Endothelial cell of hepatic sinusoid (primary cell): ENCODE results near the gene TRMT2B.
"Not testable (repeated sequence)": the region's sequence is repeated elsewhere in the genome, so short reads cannot be mapped to it uniquely, and the experiment has no call there.

Experiments used
- in situ Hi-C: cut with HindIII; loops from 2 replicates; pipeline ENCODE4 v1.10.0; 2017; ENCODE audit warnings: low sequenced_read_pairs

Gene TRMT2B, protein sequence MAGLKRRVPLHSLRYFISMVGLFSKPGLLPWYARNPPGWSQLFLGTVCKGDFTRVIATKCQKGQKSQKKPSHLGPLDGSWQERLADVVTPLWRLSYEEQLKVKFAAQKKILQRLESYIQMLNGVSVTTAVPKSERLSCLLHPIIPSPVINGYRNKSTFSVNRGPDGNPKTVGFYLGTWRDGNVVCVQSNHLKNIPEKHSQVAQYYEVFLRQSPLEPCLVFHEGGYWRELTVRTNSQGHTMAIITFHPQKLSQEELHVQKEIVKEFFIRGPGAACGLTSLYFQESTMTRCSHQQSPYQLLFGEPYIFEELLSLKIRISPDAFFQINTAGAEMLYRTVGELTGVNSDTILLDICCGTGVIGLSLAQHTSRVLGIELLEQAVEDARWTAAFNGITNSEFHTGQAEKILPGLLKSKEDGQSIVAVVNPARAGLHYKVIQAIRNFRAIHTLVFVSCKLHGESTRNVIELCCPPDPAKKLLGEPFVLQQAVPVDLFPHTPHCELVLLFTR

DNA sequence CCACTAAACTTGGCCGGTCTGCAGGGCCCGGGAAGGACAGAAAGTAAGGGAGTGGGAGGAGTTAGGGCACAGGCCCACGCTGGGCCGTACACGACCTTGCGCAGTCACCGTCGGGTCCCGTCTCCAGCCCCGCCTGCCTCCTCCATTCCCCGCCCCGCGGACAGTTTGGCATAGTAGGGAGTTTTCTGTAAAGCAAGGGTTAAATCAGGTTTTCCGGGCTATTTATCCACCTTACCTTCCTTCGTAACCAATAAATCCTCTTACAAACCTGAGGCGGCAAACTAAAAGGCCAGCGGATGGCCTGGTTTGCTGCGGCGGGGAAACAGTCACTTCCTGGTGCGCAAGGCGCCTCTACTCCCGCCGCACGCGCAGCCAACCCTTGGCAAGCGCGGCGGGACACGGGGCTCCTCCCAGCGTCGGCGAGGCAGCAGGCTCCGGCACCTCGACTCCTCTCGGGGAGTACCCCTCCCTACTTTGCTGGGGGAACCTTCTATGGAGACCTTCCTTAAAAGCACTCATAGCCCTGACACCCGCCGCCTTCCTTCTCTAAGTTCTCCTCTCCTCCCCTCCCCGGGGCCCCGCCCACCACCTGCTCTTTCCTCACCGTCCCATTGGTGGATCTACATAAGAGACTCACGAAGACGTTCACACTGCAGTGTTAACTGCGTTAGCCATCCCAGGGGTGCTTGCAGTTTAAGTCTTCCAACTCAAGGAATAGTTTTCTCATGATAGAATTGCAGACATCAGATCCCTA, at the start of gene TRMT2B:
TRMT2B (minus strand) TSS at position 563 of the 754 bp plus-strand sequence. CDS start 9,822 bp downstream, outside the sequence.
- in situ Hi-C loops = no loop called here

DNA sequence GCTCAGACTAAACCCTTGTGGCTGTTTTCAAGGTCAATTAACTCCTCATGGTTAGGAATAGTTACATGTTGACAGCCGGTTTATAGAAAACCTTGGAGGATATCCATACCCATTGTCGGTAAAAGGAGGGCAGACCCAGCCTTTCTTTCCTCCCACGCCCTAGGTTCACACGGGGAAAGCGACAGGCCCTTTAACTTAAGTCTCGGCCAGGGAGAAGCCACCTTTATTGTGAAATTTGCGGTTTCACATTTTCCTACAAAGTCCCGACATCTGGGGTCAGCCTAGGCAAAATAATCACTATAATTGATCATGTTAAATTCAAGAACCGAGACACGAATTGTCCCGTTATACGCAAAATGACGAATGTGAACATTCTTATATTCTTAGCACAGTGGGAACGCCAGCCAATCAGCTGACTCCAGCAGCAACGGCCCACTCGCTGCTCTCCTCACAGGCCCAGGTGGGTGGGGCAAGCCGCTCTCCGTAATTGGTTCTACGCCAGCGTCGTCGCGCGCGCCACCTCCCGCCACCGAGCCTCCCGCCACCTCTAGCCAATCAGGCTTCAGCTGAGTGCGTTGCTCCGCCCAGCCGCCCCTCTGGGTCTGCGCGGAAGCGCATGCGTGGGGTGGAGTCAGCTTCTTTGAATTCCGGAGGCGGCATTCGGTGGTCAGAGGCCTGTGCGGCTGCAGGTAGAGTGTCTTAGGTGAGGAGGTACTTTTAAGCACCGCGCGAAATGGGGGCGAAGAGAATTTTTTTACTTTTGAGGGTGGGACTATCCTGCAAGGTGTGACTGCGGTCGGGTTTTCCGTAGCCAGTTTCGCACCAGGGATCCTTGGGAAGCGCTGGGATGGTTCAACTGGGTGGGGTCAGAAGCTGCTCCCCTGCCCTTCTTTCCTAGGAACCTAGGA, 45.9 kb upstream of the TRMT2B start, which contains the start of gene CENPI:
CENPI (plus strand) TSS at position 659 of the 908 bp plus-strand sequence. CDS start 2,867 bp downstream, outside the sequence.
- in situ Hi-C loops = no loop called here

DNA sequence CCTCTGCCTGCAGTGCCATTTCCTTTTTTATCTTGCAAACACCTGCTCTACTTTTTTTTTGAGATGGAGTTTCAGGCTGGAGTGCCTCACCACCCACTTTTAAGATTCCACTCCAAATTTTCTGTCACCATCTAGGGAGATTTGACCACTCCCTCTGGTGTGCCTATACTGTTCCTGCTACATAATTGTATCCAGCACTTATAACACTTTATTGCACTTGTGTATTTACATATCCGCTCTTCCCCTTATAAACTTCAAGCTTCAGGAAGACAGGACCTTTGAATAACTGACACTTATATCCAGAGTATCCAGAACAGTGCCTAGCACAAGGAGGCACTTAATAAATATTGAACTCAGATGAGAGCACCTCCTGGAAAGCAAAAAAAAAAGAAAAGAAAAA, 39.9 kb upstream of the TRMT2B start:
- in situ Hi-C loops = no loop called here

DNA sequence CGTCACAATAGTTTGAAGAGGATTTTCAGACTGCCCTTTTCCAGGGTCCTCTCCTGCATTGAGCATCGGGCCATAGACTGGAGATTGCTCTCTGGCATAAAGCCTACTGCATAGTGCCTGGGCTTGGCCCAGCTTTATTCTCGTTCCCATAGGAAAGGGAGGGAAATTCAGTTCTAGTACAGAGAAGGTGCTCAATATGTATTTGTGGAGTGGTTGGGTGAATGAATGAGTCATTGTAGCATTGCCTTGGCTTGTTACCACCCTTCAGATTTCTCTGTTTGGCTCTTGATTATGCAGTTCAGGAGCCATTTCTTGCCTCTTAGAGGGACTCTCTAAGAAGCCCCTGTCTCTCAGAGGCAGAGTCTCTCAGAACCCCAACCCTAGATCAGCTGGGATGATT, 29.3 kb upstream of the TRMT2B start:
- in situ Hi-C loops = no loop called here

DNA sequence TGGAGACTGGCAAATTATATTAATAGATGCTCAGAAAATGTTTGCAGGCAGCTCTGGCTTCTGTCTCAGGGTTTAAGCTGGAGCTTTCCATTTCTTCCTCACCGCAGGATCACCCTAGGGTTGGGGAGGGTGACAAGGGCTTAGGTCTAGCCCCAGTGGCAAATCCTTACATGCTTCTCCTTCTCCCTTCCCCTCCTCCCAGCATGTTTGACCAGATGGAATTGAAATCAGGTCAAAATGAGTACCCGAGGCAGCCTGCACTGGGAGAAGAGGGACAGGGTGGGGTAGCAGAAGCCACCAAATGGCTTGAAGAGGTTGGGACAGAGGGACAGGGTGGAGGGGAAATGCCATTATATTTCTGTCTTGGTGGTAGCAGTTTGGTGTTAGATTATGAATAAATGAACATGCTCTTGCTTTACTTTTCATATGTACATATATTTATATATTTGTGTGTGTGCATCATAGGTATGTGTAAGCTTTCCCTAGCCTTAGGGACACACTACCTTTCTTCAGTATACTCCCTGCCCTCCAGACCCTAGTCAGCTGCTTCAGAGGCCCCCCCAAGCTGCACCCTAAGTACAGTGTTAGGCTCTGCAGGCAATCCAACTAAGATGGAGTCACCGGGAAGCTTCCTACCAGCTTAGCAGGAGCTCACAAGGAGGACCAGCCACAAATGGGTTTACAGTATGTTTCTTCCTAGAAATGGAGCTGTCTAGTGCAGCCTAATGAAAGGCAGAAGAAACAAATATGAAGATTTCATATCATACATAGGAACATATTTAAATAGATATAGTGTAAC, 28.6 kb upstream of the TRMT2B start:
- in situ Hi-C loops = no loop called here

DNA sequence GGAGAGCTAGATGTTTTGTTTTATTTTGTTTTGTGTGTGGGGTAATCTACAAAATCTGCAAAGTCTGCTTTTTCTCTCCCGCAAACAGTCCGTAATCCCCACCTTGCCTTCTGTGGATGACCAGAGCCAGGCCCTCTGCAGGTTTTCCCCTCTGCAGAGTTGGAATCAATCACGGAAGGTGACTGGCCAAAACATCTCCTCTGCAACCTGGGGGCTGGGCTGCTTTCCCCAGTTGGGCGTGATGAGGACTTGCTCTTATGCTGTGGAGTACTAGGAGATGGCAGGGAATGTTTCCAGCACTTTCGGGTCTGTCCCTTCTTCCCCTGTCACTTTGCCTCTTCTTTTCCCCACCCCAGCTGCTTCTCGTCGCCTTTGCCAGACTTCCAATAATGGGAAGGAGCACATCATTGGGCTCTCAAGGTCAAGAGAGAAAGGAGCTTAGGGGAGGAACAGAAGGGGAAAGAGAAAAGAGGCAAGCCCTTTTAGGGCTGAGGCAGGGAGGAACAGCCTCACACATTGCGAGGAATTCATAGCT, 27.9 kb upstream of the TRMT2B start:
- in situ Hi-C loops = no loop called here

DNA sequence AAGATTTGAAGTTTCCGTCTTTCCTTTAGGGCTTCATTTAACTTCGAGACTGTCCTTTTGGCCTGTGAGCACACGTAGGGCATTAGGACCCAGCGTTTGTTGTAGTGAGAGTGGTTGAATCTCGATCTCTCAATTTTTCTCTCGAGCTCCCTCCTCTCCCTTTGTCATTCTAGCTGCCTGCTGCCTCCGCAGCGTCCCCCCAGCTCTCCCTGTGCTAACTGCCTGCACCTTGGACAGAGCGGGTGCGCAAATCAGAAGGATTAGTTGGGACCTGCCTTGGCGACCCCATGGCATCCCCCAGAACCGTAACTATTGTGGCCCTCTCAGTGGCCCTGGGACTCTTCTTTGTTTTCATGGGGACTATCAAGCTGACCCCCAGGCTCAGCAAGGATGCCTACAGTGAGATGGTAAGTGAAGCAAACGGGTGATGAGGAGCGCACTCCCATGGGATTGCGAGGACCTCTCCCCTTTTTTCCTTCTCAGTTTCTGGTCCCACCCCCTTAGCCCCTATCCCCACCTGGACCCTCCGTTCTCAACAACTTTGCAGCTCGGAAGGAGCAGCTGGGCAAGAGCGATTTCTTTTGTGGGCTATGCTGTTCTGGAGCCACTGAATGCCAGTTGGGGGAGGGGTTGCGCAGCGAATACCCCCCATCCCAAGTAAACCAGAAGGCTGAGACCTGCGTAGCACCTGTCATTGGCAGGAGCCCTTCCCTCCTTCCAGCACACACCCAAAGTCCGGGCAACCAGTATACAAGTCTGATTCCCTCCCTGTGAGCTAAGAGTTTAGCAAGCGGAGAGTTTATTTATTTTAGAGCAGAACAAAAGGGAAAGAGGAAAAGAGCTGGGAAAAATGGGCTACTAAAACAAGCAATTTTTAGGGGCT, 27.0 kb upstream of the TRMT2B start, which contains the start of gene TMEM35A:
TMEM35A (plus strand) TSS at position 164 of the 883 bp plus-strand sequence; CDS start at position 288, 124 bp downstream.
- in situ Hi-C loops = no loop called here

DNA sequence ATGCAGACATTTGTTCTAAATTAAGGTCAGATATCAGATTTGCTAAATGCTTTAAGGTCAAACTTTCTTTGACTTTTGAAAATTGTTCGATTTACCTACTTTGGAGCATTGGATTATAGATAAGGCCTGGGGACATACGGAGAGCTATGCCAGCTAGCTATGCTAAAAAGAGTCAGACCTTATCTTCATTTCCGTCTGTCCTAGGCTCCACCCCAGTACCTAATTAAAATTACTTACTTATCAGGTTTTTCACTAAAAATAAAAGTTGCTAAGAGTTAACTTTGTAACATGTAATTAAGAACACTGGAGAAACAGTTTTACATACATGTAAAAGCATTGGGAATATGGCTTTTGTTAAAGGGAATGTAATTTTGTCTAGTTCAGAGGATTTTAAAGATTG, 19.7 kb upstream of the TRMT2B start:
- in situ Hi-C loops = no loop called here

DNA sequence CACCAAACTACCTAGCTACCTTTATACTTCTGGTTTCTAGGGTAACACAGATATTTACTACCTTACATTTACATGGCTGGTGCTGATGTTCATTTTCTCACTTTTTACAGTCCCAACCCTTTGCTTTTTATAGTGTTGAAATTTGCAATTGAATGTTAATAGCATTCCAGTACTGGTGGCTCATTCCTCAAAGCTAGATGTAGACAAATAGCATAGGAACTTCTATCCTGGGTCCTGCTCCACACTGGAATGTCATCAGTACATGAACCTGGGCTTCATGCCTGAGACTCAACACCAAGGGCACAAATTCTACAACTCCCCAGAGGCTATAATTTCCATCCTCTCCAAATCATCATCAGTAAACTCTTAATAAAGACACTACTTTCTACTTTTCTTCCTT, 10.3 kb upstream of the TRMT2B start:
- in situ Hi-C loops = no loop called here

DNA sequence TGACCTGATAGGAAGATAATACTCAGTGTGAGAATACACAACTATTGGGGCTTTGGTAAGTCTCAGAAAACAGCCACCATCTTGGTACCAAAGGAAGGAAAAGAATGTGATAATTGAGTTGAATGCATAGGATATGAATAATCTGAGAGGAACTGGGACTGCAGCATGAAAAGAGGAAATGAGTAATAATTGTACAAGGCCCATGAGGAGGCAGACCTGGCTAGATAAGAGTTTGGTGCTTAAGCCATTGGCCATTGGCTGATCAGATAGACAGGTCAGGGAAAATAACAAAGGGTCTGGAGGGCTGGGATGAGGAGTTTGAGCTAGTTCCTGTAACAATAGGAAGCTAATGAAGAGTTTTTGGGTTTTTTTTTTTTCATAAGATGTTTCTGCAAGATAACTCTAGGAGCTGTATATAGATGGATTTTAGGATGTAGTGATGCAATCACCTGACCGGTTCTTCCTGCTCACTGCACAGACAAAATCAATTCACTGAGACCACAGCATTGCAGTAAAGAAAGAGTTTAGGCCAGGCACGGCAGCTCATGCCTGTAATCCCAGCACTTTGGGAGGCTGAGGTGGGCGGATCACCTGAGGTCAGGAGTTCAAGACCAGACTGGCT, 5.3 kb upstream of the TRMT2B start:
- in situ Hi-C loops = no loop called here

DNA sequence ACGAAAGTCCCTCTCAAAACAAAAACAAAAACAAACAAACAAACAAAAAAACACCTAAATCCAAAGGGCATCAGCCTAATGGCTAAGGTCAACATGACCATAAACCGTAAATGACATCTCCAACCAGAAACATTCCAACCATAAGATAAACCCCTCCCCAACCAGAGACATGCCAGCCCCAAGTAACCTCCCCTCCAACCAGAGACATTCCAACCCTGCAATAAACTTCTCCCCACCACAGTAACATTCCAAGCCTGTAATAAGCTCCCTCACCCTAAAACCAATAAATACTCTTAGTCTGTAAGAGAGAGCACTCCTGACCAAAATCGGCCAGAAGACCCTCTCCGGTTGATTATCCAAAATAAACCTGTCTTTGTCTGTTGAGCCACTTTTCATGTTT, 4.6 kb upstream of the TRMT2B start:
- in situ Hi-C loops = not testable (repeated sequence)

DNA sequence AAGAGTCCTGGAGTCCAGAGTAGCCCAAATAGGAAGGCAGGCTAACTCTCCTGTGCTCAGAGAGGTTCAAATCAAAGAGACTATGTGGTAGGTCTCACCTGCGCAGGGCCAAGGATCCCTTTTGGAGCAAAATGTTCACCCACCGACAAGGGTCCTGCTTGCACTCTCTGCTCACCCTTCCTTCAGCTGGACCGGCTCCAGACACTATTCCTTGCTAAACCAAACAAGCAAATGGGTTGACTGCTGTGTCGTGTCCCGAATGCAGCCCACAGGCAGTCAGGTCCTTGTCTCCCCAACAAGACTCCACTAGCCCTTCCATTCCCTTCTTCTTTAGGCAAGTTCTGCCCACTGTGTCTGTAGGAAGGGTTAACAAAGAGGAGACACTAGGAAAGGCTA, 760 bp downstream of the TRMT2B start:
- in situ Hi-C loops = no loop called here

DNA sequence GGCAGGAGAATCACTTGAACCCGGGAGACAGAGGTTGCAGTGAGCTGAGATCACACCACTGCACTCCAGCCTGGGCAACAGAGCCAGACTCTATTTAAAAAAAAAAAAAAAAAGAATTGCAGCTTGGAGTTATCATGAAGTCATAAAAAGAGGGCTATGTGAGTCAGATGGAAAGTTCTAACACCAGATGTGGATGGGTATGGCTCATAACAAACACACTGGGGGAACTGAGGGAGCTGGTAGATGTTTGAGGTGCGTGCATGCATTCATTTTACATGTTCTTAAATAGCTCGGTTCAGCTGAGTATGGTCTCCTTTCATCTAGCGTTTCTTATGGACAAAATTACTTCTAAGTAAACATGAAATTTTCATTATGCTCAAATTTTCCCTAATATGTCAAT, 11.7 kb downstream of the TRMT2B start:
- in situ Hi-C loops = no loop called here

DNA sequence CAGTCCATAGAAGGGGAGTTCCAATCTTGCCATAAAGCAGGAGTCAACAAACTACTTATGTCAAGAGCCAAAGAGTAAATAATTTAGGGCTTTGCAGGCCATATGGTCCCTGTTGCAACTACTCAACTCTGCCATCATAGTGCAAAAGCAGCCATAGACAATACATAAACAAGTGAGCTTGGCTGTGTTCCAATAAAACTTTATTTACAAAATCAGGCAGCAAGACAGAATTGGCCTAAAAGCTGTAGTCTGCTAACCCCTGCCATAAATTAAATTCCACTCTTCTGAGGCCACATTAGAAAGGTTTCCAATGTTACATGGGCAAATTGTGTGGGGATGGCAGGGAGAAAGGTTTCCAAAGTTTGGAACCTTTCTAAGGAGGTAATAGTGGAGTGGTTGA, 14.7 kb downstream of the TRMT2B start:
- in situ Hi-C loops = no loop called here

DNA sequence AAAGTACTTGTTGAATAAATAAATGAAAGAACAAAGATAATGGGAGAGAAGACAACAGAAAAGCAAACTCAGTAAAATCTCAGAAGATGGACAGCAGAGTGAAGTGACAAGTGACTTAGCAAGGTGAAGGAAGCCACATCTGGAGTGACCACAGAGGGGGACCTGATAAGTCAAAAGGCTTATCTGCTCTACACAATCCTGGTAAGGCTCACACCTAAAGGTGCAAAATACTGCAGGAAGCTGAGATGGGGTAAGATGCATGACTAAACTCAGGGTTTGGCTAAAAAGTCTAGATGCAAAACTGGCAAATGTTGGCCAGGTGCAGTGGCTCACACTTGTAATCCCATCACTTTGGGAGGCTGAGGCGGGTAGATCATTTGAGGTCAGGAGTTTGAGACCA, 22.2 kb downstream of the TRMT2B start:
- in situ Hi-C loops = no loop called here

DNA sequence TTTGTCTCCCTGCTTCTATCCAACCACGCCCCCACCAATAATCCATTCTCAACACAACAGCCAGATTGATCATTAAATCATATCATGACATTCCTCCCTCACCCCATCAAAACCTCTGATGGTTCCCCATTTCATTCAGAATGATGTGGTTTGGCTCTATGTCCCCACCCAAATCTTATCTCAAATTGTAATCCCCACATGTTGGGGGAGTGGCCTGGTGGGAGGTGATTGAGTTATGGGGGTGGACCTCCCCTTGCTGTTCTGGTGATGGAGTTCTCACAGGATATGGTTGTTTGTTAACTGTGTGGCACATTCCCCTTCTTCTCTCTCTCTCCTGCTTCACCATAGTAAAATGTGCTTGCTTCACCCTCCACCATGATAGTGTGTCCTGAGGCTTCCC, 23.3 kb downstream of the TRMT2B start:
- in situ Hi-C loops = no loop called here

DNA sequence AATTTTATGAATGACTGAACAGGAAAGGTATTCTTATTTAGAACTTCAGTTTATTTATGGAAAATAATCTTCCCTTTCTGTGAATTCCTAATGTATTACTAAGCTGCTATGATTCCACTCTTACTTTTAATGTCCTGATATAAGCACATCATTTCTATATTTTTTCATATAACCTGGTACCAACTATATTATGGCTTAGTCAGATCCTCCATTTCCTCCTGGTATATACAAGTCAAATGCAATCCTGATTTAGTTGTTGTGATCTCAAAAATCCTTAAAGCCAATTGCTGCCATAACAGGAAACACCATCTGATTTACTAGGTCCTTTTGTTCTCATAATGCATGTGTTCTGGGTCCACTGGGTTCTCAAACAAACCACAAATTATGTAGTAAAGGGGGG, 26.8 kb downstream of the TRMT2B start:
- in situ Hi-C loops = no loop called here

DNA sequence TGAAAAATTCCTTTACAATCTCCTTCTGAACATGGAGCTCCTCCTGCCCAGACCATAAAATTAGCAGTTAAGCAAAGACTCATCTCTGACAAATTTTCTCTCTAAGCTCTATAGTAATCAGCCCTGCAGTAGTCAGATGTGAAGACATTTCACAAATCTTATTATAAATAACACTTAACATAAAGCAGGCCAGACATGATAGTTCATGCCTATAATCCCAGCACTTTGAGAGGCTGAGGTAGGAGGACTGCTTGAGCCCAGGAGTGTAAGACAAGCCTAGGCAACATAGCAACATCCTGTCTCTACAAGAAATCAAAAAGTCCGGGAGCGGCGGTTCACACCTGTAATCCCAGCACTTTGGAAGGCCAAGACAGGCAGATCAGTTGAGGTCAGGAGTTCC, 29.9 kb downstream of the TRMT2B start:
- in situ Hi-C loops = no loop called here
